Measurements from ENCODE around the gene POC1A. TPM values are rescaled to one million over a fixed set of nuclear protein-coding genes. Genes with fewer than 3 reads are reported as not detected.

The POC1A gene
- total and polyA plus RNA-seq, 2 donors (not counting 1 experiment from before 2014, with no cell fraction given), result 3.8 to 17.7 TPM

GRCh38 chr3:52079958-52080357 lies 74.3 kb downstream of the POC1A start:
- no peak for TF ChIP-seq CTCF (conservative IDR thresholded peaks at IDR 0.05 in 1 of 2, IDR thresholded peaks at IDR 0.05 in 1 of 2; ENCODE audit: low read depth in 1 of 2, low read length in 2 of 2)
- no peak for TF ChIP-seq EZH2 (IDR thresholded peaks at IDR 0.05; ENCODE audit: low read length, missing control alignments)

GRCh38 chr3:52078781-52079560 lies 75.3 kb downstream of the POC1A start:
- no peaks in the 10 kb centered on the region for H3K4me1 ChIP-seq (ENCODE audit: control insufficient read depth, extremely low read depth, insufficient read depth, low read length)
- H3K9me3 ChIP-seq (ENCODE audit: control insufficient read depth, insufficient read depth, low read depth, low read length), result no peaks in the 10 kb centered on the region
- no peaks in the 10 kb centered on the region for H3K79me2 ChIP-seq (ENCODE audit: control insufficient read depth, insufficient read depth, low read length)
- no peaks in the 10 kb centered on the region for H4K20me1 ChIP-seq (ENCODE audit: control insufficient read depth, extremely low read depth, insufficient read depth, low read length)
- TF ChIP-seq EZH2 (IDR thresholded peaks at IDR 0.05; ENCODE audit: low read length, missing control alignments) (no peak), CTCF (conservative IDR thresholded peaks at IDR 0.05 in 1 of 2, IDR thresholded peaks at IDR 0.05 in 1 of 2; ENCODE audit: low read depth in 1 of 2, low read length in 2 of 2) (no peak)
- no peak overlapping the region for H3K9ac ChIP-seq (ENCODE audit: insufficient read depth, low read length)
- H3K4me2 ChIP-seq (ENCODE audit: extremely low read depth, insufficient read depth, low read length), result no peak overlapping the region
- H3K27me3 ChIP-seq (ENCODE audit: control insufficient read depth, insufficient read depth, low read length), result no peaks in the 10 kb centered on the region
- no peak overlapping the region for H3K4me3 ChIP-seq (replicated peaks in 1 of 4; ENCODE audit: control extremely low read depth in 1 of 4, insufficient read depth in 1 of 4, low read depth in 3 of 4, low read length in 4 of 4)
- no peak overlapping the region for H2AFZ ChIP-seq (ENCODE audit: low read length)
- H3K36me3 ChIP-seq (ENCODE audit: control insufficient read depth, insufficient read depth, low read length), result peaks cover 4% of the 10 kb centered on the region
- no peak overlapping the region for H3K27ac ChIP-seq (ENCODE audit: insufficient read depth, low read length)
- no peak for DNase-seq (ENCODE audit: low read depth in 2 of 2)

More at GRCh38 chr3:52079958-52080357, 74.3 kb downstream of the POC1A start:
- Histone ChIP-seq H3K79me2 (ENCODE audit: control insufficient read depth, insufficient read depth, low read length) (no peaks in the 10 kb centered on the region), H4K20me1 (ENCODE audit: control insufficient read depth, extremely low read depth, insufficient read depth, low read length) (no peaks in the 10 kb centered on the region), H3K27me3 (ENCODE audit: control insufficient read depth, insufficient read depth, low read length) (no peaks in the 10 kb centered on the region), H3K36me3 (ENCODE audit: control insufficient read depth, insufficient read depth, low read length) (peaks cover 2% of the 10 kb centered on the region), H3K4me2 (ENCODE audit: extremely low read depth, insufficient read depth, low read length) (no peak overlapping the region), H2AFZ (ENCODE audit: low read length) (no peak overlapping the region), H3K9ac (ENCODE audit: insufficient read depth, low read length) (no peak overlapping the region), H3K27ac (ENCODE audit: insufficient read depth, low read length) (no peak overlapping the region), H3K4me1 (ENCODE audit: control insufficient read depth, extremely low read depth, insufficient read depth, low read length) (no peaks in the 10 kb centered on the region), H3K9me3 (ENCODE audit: control insufficient read depth, insufficient read depth, low read depth, low read length) (no peaks in the 10 kb centered on the region), H3K4me3 (replicated peaks in 1 of 4; ENCODE audit: control extremely low read depth in 1 of 4, insufficient read depth in 1 of 4, low read depth in 3 of 4, low read length in 4 of 4) (no peak overlapping the region)
- no peak for DNase-seq (ENCODE audit: low read depth in 2 of 2)

- Histone ChIP-seq H3K27ac (ENCODE audit: insufficient read depth, low read length) (no peak overlapping the region), H3K79me2 (ENCODE audit: control insufficient read depth, insufficient read depth, low read length) (no peaks in the 10 kb centered on the region), H3K4me2 (ENCODE audit: extremely low read depth, insufficient read depth, low read length) (no peak overlapping the region), H3K4me1 (ENCODE audit: control insufficient read depth, extremely low read depth, insufficient read depth, low read length) (no peaks in the 10 kb centered on the region), H3K36me3 (ENCODE audit: control insufficient read depth, insufficient read depth, low read length) (peaks cover 2% of the 10 kb centered on the region), H3K4me3 (replicated peaks in 1 of 4; ENCODE audit: control extremely low read depth in 1 of 4, insufficient read depth in 1 of 4, low read depth in 3 of 4, low read length in 4 of 4) (no peak overlapping the region), H3K9me3 (ENCODE audit: control insufficient read depth, insufficient read depth, low read depth, low read length) (no peaks in the 10 kb centered on the region), H2AFZ (ENCODE audit: low read length) (no peak overlapping the region), H3K9ac (ENCODE audit: insufficient read depth, low read length) (no peak overlapping the region), H3K27me3 (ENCODE audit: control insufficient read depth, insufficient read depth, low read length) (no peaks in the 10 kb centered on the region), H4K20me1 (ENCODE audit: control insufficient read depth, extremely low read depth, insufficient read depth, low read length) (no peaks in the 10 kb centered on the region)
- no peak for DNase-seq (ENCODE audit: low read depth in 2 of 2)
- TF ChIP-seq EZH2 (IDR thresholded peaks at IDR 0.05; ENCODE audit: low read length, missing control alignments) (no peak), CTCF (conservative IDR thresholded peaks at IDR 0.05 in 1 of 2, IDR thresholded peaks at IDR 0.05 in 1 of 2; ENCODE audit: low read depth in 1 of 2, low read length in 2 of 2) (no peak)
These were observed 76.3 kb downstream of the POC1A start for GRCh38 chr3:52077925-52078324.

All from fibroblast of lung (primary cell).